K562 (cell line): ENCODE measurements around the gene KRTAP1-1. TPM values are rescaled to one million over a fixed set of nuclear protein-coding genes. Genes with fewer than 3 reads are reported as not detected.

Experiments
- ATAC-seq: fragments of 200-7000 bp; cut with Tn5 transposase; 3 replicates; pipeline ENCODE4 v1.9.1; 2020; ENCODE audit warnings: moderate library complexity
- BruUV-seq: library from RNA; stranded (reverse); fragments of 400-500 nt; replicated peaks from 2 replicates; lab custom pipeline; 2021; lab: Mats Ljungman, UMichigan
- CTCF ChIA-PET: fragments of 300-600 bp; formaldehyde crosslinking; extraction: SDS; loops from one replicate; lab custom pipeline; 2021; ENCODE audit warnings: low intra/inter-chr PET ratio; lab: Yijun Ruan, JAX
- POLR2A ChIA-PET: fragments of 300-600, 350-650 bp; sonication (Branson Sonifier 250); formaldehyde crosslinking; extraction: SDS; loops from one replicate; lab custom pipeline; 2021; ENCODE audit warnings: antibody characterized with exemption, inconsistent platforms; lab: Yijun Ruan, JAX
- DNase-seq, 4 experiments: peaks; one replicate each; pipeline versions ENCODE4 v3.0.0 to v3.0.0-alpha.2; 2011 to 2018; ENCODE audit warnings: low spot score in 3 of 4, mixed read lengths in 3 of 4; ENCODE audit errors: extremely low read depth in 1 of 4
- FAIRE-seq: peaks from 2 replicates; lab custom pipeline; 2011; peaks lifted over from hg19 to GRCh38; lab: Jason Lieb, UNC
- H2AFZ ChIP-seq: 2 replicates; pipeline ENCODE4 v1.6.0; 2011; ENCODE audit warnings: low read depth, low read length, control low read depth, inconsistent platforms
- H3K27ac ChIP-seq: fragments of 200-600 bp; 3 replicates; pipeline ENCODE4 v1.8.0; 2011; ENCODE audit warnings: low read depth, mild to moderate bottlenecking, control low read depth, inconsistent platforms, low read length, moderate library complexity, mixed read lengths; ENCODE audit errors: extremely low read depth
- H3K27me3 ChIP-seq, 2 experiments: fragments of 300-600 bp in 1 of 2; 2 replicates in 1 of 2; 3 replicates in 1 of 2; pipeline versions ENCODE4 v1.6.0 to v1.8.0; 2011; ENCODE audit warnings: inconsistent platforms in 2 of 2, low read length in 2 of 2, mild to moderate bottlenecking in 1 of 2, mixed read lengths in 1 of 2, moderate library complexity in 1 of 2; ENCODE audit not compliant: control insufficient read depth in 2 of 2, insufficient read depth in 2 of 2
- H3K36me3 ChIP-seq: fragments of 300-600 bp; 3 replicates; pipeline ENCODE4 v1.8.0; 2011; ENCODE audit warnings: mild to moderate bottlenecking, low read length, inconsistent platforms; ENCODE audit not compliant: control insufficient read depth, insufficient read depth
- H3K4me1 ChIP-seq, 2 experiments: fragments of 200-600 bp in 1 of 2; replicated peaks in 1 of 2; 2 replicates in 1 of 2; 3 replicates in 1 of 2; pipeline versions ENCODE4 v1.5.1 to v1.8.0; 2011; ENCODE audit warnings: inconsistent platforms in 2 of 2, low read length in 2 of 2, mild to moderate bottlenecking in 1 of 2, mixed read lengths in 1 of 2, moderate library complexity in 1 of 2; ENCODE audit not compliant: control insufficient read depth in 2 of 2, insufficient read depth in 2 of 2
- H3K4me2 ChIP-seq: 2 replicates; pipeline ENCODE4 v1.6.1; 2011; ENCODE audit warnings: low read length, control low read depth, inconsistent platforms, mixed read lengths; ENCODE audit not compliant: insufficient read depth
- H3K4me3 ChIP-seq: fragments of 200-600 bp; sonication (generic), shearing (Covaris generic); 2 replicates; pipeline ENCODE4 v1.5.1; 2016; ENCODE audit warnings: control low read depth, inconsistent platforms
- H3K79me2 ChIP-seq: fragments of 200-600 bp; 3 replicates; pipeline ENCODE4 v1.8.0; 2011; ENCODE audit warnings: low read length, inconsistent platforms; ENCODE audit not compliant: control insufficient read depth, insufficient read depth
- H3K9ac ChIP-seq, 2 experiments: 2 replicates each; pipeline versions ENCODE4 v1.6.0 to v1.6.1; 2011; ENCODE audit warnings: low read depth in 2 of 2, low read length in 2 of 2, control low read depth in 1 of 2, inconsistent platforms in 1 of 2, mild to moderate bottlenecking in 1 of 2, mixed read lengths in 1 of 2; ENCODE audit not compliant: insufficient read depth in 1 of 2
- H3K9me1 ChIP-seq: one replicate; pipeline ENCODE4 v1.6.0; 2011; ENCODE audit warnings: inconsistent platforms, mild to moderate bottlenecking, low read length, moderate library complexity; ENCODE audit not compliant: control insufficient read depth, insufficient read depth
- H3K9me3 ChIP-seq: replicated peaks from 2 replicates; pipeline ENCODE4 v1.5.1; 2011; ENCODE audit warnings: low read depth, low read length, inconsistent platforms; ENCODE audit not compliant: control insufficient read depth, insufficient read depth
- H4K20me1 ChIP-seq: replicated peaks from 2 replicates; pipeline ENCODE4 v1.6.1; 2011; ENCODE audit warnings: low read length, inconsistent platforms, mixed read lengths; ENCODE audit not compliant: control insufficient read depth, insufficient read depth
- ELF4 ChIP-seq: fragments of 450-650 bp; formaldehyde crosslinking; IDR thresholded peaks from 2 replicates; pipeline ENCODE4 v1.4.0; 2022; ENCODE audit warnings: missing genetic modification characterization
- HDAC2 ChIP-seq: fragments of 450-650 bp; IDR thresholded peaks from 2 replicates; pipeline ENCODE4 v1.6.1; 2016; ENCODE audit warnings: mild to moderate bottlenecking
- MEIS2 ChIP-seq: fragments of 450-650 bp; IDR thresholded peaks from 2 replicates; pipeline ENCODE4 v1.6.1; 2014; ENCODE audit warnings: mild to moderate bottlenecking; ENCODE audit not compliant: partially characterized antibody
- POLR2G ChIP-seq: fragments of 200-400 bp; formaldehyde crosslinking; IDR thresholded peaks from 2 replicates; pipeline ENCODE4 v1.6.1; 2017; ENCODE audit warnings: low read depth, mild to moderate bottlenecking, antibody characterized with exemption, low read length, moderate library complexity
- TEAD2 ChIP-seq: fragments of 450-650 bp; IDR thresholded peaks from 2 replicates; pipeline ENCODE4 v1.6.1; 2016; ENCODE audit warnings: missing genetic modification characterization, control low read depth, missing compliant biosample characterization
- in situ Hi-C: fragments of 300-500 bp; cut with MboI; formaldehyde crosslinking; loops from 4 replicates; pipeline ENCODE4 v1.15.0; 2018; ENCODE audit warnings: inconsistent platforms, mixed read lengths
- intact Hi-C: fragments of 100-400 bp; cut with micrococcal nuclease; formaldehyde crosslinking; loops from 2 replicates; pipeline ENCODE4 v1.14.2; 2022
- polyA plus RNA-seq, 8 experiments: library from polyadenylated mRNA; depleted of rRNA in 4 of 8; stranded (reverse) in 5 of 8; unstranded in 3 of 8; fragments of >200 nt; fragmentation: Nextera tagmentation in 2 of 8; fragmentation: Illumina TruSeq in 1 of 8; extraction: Ambion mirVana in 2 of 8; extraction: Trizol in 1 of 8; gene quantifications; 2 replicates each; pipeline versions ENCODE4 v1.2.1 to v1.2.3, GENCODE V29; 2011 to 2014; ENCODE audit warnings: inconsistent platforms in 1 of 8, missing spikeins in 1 of 8
- total RNA-seq, 7 experiments: library from RNA; depleted of rRNA in 6 of 7; stranded (reverse); fragments of >200 nt in 6 of 7; fragmentation: Illumina TruSeq in 2 of 7; extraction: Trizol in 2 of 7; gene quantifications; 2 replicates each; pipeline versions ENCODE4 v1.2.1 to v1.2.3, GENCODE V29; 2011 to 2021; ENCODE audit warnings: low replicate concordance in 1 of 7
- TF ChIP-seq, protein P1 (sequence below): sonication (generic); formaldehyde crosslinking; IDR thresholded peaks from 2 replicates; pipeline ENCODE4 v1.9.0; 2022; ENCODE audit warnings: mild to moderate bottlenecking, missing genetic modification reagents
- TF ChIP-seq, protein P2 (sequence below): IDR thresholded peaks from 2 replicates; pipeline ENCODE4 v1.6.1; 2016; ENCODE audit warnings: missing genetic modification characterization, missing compliant biosample characterization

Gene KRTAP1-1
- total and polyA plus RNA-seq, 9 of the 15 experiments (the other 6 are each of a cell fraction or from before 2014, with no cell fraction given) = not detected

DNA sequence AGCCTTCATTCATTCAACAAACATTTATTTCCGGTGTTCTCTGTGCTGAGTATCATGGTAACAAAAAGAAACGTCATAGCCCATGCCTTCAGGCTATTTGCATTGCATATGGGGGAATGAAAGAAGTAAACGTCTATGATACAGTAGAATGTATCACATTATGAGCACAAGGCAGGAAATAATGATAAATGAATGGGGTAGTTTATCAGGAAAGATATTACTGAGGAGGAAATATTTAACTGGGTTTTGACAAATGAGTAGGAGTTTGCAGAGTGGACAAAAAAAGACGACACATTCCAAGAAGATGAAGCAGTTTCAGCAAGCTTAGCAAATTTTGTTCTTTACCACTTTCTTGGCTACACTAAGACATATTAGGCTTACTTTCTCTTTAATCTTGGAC, 41.4 kb upstream of the KRTAP1-1 start (continued):
- TF ChIP-seq, protein P1, sequence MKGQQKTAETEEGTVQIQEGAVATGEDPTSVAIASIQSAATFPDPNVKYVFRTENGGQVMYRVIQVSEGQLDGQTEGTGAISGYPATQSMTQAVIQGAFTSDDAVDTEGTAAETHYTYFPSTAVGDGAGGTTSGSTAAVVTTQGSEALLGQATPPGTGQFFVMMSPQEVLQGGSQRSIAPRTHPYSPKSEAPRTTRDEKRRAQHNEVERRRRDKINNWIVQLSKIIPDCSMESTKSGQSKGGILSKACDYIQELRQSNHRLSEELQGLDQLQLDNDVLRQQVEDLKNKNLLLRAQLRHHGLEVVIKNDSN (CRISPR knock-in tag) = no peak
- TF ChIP-seq TEAD2 (tag) = no peak
- TF ChIP-seq MEIS2 = no peak
- TF ChIP-seq, all 486 proteins: peak for 0

DNA sequence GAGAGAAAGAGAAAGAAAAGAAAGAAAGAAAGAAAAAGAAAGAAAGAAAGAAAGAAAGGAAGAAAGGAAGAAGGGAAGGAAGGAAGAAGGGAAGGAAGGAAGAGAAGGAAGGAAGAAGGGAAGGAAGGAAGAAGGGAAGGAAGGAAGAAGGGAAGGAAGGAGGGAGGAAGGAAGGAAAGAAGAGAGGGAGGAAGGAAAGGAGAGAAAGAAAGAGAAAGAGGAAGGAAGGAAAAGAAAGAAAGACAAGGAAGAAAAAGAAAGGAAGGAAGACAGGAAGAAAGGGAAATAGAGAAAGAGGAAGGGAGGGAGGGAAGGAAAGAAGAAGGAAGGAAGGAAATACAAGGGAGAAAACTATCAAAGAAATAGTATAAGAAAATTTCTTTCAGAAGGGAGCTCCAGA, 35.5 kb upstream of the KRTAP1-1 start:
- ATAC-seq = no peak
- TF ChIP-seq ELF4 (CRISPR knock-in tag) (0 out of 2 replicates have a peak, but pooled peaks have one; percentile 44), HDAC2 (no peak), POLR2G (no peak)
- TF ChIP-seq, protein P2, sequence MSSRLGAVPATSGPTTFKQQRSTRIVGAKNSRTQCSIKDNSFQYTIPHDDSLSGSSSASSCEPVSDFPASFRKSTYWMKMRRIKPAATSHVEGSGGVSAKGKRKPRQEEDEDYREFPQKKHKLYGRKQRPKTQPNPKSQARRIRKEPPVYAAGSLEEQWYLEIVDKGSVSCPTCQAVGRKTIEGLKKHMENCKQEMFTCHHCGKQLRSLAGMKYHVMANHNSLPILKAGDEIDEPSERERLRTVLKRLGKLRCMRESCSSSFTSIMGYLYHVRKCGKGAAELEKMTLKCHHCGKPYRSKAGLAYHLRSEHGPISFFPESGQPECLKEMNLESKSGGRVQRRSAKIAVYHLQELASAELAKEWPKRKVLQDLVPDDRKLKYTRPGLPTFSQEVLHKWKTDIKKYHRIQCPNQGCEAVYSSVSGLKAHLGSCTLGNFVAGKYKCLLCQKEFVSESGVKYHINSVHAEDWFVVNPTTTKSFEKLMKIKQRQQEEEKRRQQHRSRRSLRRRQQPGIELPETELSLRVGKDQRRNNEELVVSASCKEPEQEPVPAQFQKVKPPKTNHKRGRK = peak; percentile 87
- TF ChIP-seq, all 486 proteins: peak for 2
- no peaks in the 10 kb centered on the region for H3K27me3 ChIP-seq
- no peak overlapping the region for H3K4me3 ChIP-seq
- no peaks in the 10 kb centered on the region for H3K9me1 ChIP-seq
- in situ Hi-C loops = no loop called here
- H3K36me3 ChIP-seq = no peaks in the 10 kb centered on the region
- no peak overlapping the region for H3K27ac ChIP-seq
- H3K9me3 ChIP-seq = no peaks in the 10 kb centered on the region
- POLR2A ChIA-PET = no interaction called here
- no peak overlapping the region for H3K4me2 ChIP-seq
- H3K4me1 ChIP-seq = no peaks in the 10 kb centered on the region
- no peak overlapping the region for H3K9ac ChIP-seq
- no peaks in the 10 kb centered on the region for H4K20me1 ChIP-seq
- CTCF ChIA-PET = no interaction called here
- DNase-seq (no peak), FAIRE-seq (no peak)
- no TSS peak for BruUV-seq
- no peak overlapping the region for H2AFZ ChIP-seq
- H3K79me2 ChIP-seq = no peaks in the 10 kb centered on the region
- intact Hi-C loops = no loop called here
